Measurements from ENCODE around the gene DISP3.

Gene DISP3

GRCh38 chr1:11478571-11479374, at the start of gene DISP3:
Gene DISP3, plus strand, starts transcription at chr1:11479155. Its CDS starts 21,838 bp downstream, at chr1:11500993.
- DNase-seq = peak; percentile 66

- DNase-seq = no peak
Observed at GRCh38 chr1:11429226-11429625, 49.7 kb upstream of the DISP3 start.

- no peak for DNase-seq
Observed at GRCh38 chr1:11429935-11430334, 49.0 kb upstream of the DISP3 start.

- no peak for DNase-seq
Observed at GRCh38 chr1:11431941-11432507, 46.9 kb upstream of the DISP3 start.

- DNase-seq = no peak
Observed at GRCh38 chr1:11432526-11432925, 46.4 kb upstream of the DISP3 start.

- no peak for DNase-seq
Observed at GRCh38 chr1:11434501-11434900, 44.5 kb upstream of the DISP3 start.

- no peak for DNase-seq
Observed at GRCh38 chr1:11434926-11435325, 44.0 kb upstream of the DISP3 start.

GRCh38 chr1:11438996-11439395, 40.0 kb upstream of the DISP3 start:
- DNase-seq = no peak

- DNase-seq = no peak
Observed at GRCh38 chr1:11441211-11441952, 37.6 kb upstream of the DISP3 start.

GRCh38 chr1:11443043-11443442, 35.9 kb upstream of the DISP3 start:
- no peak for DNase-seq

GRCh38 chr1:11443961-11444658, 34.8 kb upstream of the DISP3 start:
- no peak for DNase-seq

GRCh38 chr1:11444907-11445306, 34.0 kb upstream of the DISP3 start:
- DNase-seq = no peak

- no peak for DNase-seq
Observed at GRCh38 chr1:11447903-11448302, 31.1 kb upstream of the DISP3 start.

- no peak for DNase-seq
Observed at GRCh38 chr1:11448373-11449099, 30.4 kb upstream of the DISP3 start.

GRCh38 chr1:11449100-11449403, 29.9 kb upstream of the DISP3 start:
- DNase-seq = no peak

- DNase-seq = no peak
Observed at GRCh38 chr1:11450310-11450709, 28.6 kb upstream of the DISP3 start.

GRCh38 chr1:11453742-11454491, 25.0 kb upstream of the DISP3 start:
- no peak for DNase-seq

GRCh38 chr1:11455967-11456570, 22.9 kb upstream of the DISP3 start:
- DNase-seq = no peak

- no peak for DNase-seq
Observed at GRCh38 chr1:11456965-11457364, 22.0 kb upstream of the DISP3 start.

- no peak for DNase-seq
Observed at GRCh38 chr1:11458811-11459275, 20.1 kb upstream of the DISP3 start.

GRCh38 chr1:11461531-11462137, 17.3 kb upstream of the DISP3 start:
- no peak for DNase-seq

Measured in femur (tissue), 1 donor.